ENCODE data around the gene RBM25.
"Not testable (repeated sequence)": the region's sequence is repeated elsewhere in the genome, so short reads cannot be mapped to it uniquely, and the experiment has no call there.

Gene RBM25

GRCh38 chr14:73166399-73166798, 108.1 kb downstream of the RBM25 start:
- no peak overlapping the region for H3K9ac ChIP-seq
- H3K9me3 ChIP-seq, result no peaks in the 10 kb centered on the region
- H3K4me1 ChIP-seq, result no peaks in the 10 kb centered on the region
- H4K20me1 ChIP-seq, result 0 out of 2 replicates have a peak, but pooled peaks cover 13% of the 10 kb centered on the region
- H3K27me3 ChIP-seq, result no peaks in the 10 kb centered on the region
- H3K4me3 ChIP-seq, result no peak overlapping the region
- no peak for TF ChIP-seq Cebpa-rat (IDR thresholded peaks at IDR 0.05)
- H3K27ac ChIP-seq, result no peak overlapping the region
- H3K4me2 ChIP-seq, result no peak overlapping the region
- H3K36me3 ChIP-seq, result peaks cover 92% of the 10 kb centered on the region

DNA sequence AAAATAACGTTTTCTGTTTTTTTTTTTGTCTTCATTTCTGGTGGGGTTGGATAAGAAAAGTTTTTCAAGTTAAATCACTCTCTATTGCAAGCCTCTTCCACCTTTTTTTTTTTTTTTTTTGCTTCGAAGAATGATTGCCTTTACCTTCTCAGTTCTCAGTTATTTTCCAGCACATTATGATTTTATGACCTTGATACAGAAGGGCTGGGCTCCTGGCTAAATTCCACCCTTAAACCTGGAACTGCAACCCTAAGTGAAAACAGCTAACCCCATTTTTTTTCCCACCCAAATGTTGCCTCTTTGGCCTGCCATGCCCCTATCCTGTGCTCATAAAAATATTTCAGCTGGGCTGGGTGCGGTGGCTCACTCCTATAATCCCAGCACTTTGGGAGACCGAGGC, 109.4 kb downstream of the RBM25 start:
- Histone ChIP-seq H3K9ac (no peak overlapping the region), H3K36me3 (peaks cover 92% of the 10 kb centered on the region), H3K4me3 (no peak overlapping the region), H3K27me3 (no peaks in the 10 kb centered on the region), H4K20me1 (0 out of 2 replicates have a peak, but pooled peaks cover 5% of the 10 kb centered on the region), H3K4me1 (no peaks in the 10 kb centered on the region), H3K9me3 (no peaks in the 10 kb centered on the region), H3K4me2 (no peak overlapping the region), H3K27ac (no peak overlapping the region)
- no peak for TF ChIP-seq Cebpa-rat (IDR thresholded peaks at IDR 0.05)

- peaks cover 92% of the 10 kb centered on the region for H3K36me3 ChIP-seq
- H3K9me3 ChIP-seq, result no peaks in the 10 kb centered on the region
- H3K27me3 ChIP-seq, result no peaks in the 10 kb centered on the region
- H3K4me1 ChIP-seq, result no peaks in the 10 kb centered on the region
- H4K20me1 ChIP-seq, result no peaks in the 10 kb centered on the region
- H3K9ac ChIP-seq, result no peak overlapping the region
- H3K4me3 ChIP-seq, result no peak overlapping the region
- no peak for TF ChIP-seq Cebpa-rat (IDR thresholded peaks at IDR 0.05)
- no peak overlapping the region for H3K4me2 ChIP-seq
- H3K27ac ChIP-seq, result no peak overlapping the region
Observed at GRCh38 chr14:73168274-73168673, 109.9 kb downstream of the RBM25 start.

GRCh38 chr14:73168691-73169090, 110.4 kb downstream of the RBM25 start:
- Histone ChIP-seq H3K27me3 (no peaks in the 10 kb centered on the region), H3K27ac (no peak overlapping the region), H3K9ac (no peak overlapping the region), H3K4me3 (no peak overlapping the region), H4K20me1 (no peaks in the 10 kb centered on the region), H3K9me3 (no peaks in the 10 kb centered on the region), H3K36me3 (peaks cover 92% of the 10 kb centered on the region), H3K4me2 (no peak overlapping the region), H3K4me1 (no peaks in the 10 kb centered on the region)
- no peak for TF ChIP-seq Cebpa-rat (IDR thresholded peaks at IDR 0.05)

GRCh38 chr14:73169855-73170254, 111.5 kb downstream of the RBM25 start:
- not testable (repeated sequence) for H3K4me1 ChIP-seq, H3K9ac ChIP-seq, H3K9me3 ChIP-seq, H3K4me2 ChIP-seq, H4K20me1 ChIP-seq, H3K27ac ChIP-seq, H3K4me3 ChIP-seq, H3K27me3 ChIP-seq
- H3K36me3 ChIP-seq, result peaks cover 92% of the 10 kb centered on the region

DNA sequence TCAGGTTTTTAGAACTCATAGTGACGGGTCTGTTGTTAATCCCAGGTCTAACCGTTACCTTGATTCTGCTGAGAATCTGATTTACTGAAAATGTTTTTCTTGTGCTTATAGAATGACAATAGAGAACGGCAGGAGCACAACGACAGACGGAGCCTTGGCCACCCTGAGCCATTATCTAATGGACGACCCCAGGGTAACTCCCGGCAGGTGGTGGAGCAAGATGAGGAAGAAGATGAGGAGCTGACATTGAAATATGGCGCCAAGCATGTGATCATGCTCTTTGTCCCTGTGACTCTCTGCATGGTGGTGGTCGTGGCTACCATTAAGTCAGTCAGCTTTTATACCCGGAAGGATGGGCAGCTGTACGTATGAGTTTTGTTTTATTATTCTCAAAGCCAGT, 112.4 kb downstream of the RBM25 start:
- peaks cover 90% of the 10 kb centered on the region for H3K36me3 ChIP-seq
- no peaks in the 10 kb centered on the region for H3K9me3 ChIP-seq
- H4K20me1 ChIP-seq, result no peaks in the 10 kb centered on the region
- no peak overlapping the region for H3K9ac ChIP-seq
- TF ChIP-seq Cebpa-rat (IDR thresholded peaks at IDR 0.05), result no peak
- H3K4me1 ChIP-seq, result no peaks in the 10 kb centered on the region
- no peaks in the 10 kb centered on the region for H3K27me3 ChIP-seq
- H3K27ac ChIP-seq, result no peak overlapping the region
- no peak overlapping the region for H3K4me2 ChIP-seq
- no peak overlapping the region for H3K4me3 ChIP-seq

- Histone ChIP-seq H3K4me3 (no peak overlapping the region), H3K4me1 (no peaks in the 10 kb centered on the region), H3K27ac (no peak overlapping the region), H3K36me3 (peaks cover 89% of the 10 kb centered on the region), H3K9me3 (no peaks in the 10 kb centered on the region), H3K9ac (no peak overlapping the region), H3K4me2 (no peak overlapping the region), H4K20me1 (no peaks in the 10 kb centered on the region), H3K27me3 (no peaks in the 10 kb centered on the region)
- no peak for TF ChIP-seq Cebpa-rat (IDR thresholded peaks at IDR 0.05)
Observed at GRCh38 chr14:73172500-73172899, 114.2 kb downstream of the RBM25 start.

GRCh38 chr14:73173092-73173735, 114.9 kb downstream of the RBM25 start:
- Histone ChIP-seq H3K9me3 (no peaks in the 10 kb centered on the region), H3K27ac (no peak overlapping the region), H3K36me3 (peaks cover 88% of the 10 kb centered on the region), H4K20me1 (no peaks in the 10 kb centered on the region), H3K4me3 (no peak overlapping the region), H3K4me1 (no peaks in the 10 kb centered on the region), H3K4me2 (no peak overlapping the region), H3K9ac (no peak overlapping the region), H3K27me3 (no peaks in the 10 kb centered on the region)
- no peak for TF ChIP-seq Cebpa-rat (IDR thresholded peaks at IDR 0.05)
